Stimulated activated CD4-positive, alpha-beta T cell treated with anti-CD3 and anti-CD28 coated beads, Interleukin-15, amount 100 ng/mL, for 48 hours (primary cell): ENCODE results near the gene CHCT1.

Source experiments
- DNase-seq, 2 donors: peaks; one replicate each; pipeline ENCODE4 v3.0.0-alpha.2; 2020; ENCODE audit warnings: low read depth in 2 of 2

The CHCT1 gene

DNA sequence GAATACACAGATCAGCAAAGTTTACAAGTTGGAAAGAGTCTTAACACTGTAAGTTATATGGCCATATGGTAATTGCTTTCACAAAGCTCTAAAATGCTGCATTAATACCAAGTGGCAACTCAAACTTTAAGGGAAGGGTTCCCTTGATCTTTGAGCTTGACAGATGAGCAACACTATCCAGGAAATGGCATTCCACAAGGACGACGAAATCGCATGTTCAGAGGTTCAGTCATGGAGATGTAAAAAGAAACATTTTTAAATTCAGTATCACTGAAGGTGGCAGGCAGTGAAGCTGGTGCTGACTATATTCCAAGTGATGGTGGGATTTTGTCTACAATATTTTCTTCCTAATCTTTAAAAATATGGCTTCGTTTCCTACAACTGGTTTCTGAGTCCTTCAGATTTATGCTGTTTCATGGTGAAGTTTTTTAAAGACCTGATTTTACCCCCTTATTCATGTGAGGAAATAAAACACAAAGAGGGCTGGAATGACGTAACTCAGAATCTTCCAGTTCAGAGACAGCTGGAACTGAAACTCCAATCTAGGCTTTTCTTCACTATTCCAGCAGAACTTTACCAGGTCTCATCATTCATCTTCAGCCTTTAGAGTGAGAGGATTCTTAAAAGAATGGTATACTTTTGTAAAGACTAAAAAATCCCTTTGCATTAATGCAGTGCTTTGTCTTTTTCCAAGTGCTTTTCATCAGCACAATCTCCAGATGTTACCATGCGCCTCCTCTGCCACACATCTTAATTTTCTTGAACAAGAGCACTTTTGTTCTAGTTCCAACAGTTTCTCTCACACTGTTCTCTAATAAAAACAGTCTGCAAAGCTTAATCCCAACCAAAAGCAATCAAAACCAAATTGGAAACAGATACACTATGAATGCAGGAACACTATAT is 20.2 kb downstream of the CHCT1 start:
- DNase-seq = no peak

DNA sequence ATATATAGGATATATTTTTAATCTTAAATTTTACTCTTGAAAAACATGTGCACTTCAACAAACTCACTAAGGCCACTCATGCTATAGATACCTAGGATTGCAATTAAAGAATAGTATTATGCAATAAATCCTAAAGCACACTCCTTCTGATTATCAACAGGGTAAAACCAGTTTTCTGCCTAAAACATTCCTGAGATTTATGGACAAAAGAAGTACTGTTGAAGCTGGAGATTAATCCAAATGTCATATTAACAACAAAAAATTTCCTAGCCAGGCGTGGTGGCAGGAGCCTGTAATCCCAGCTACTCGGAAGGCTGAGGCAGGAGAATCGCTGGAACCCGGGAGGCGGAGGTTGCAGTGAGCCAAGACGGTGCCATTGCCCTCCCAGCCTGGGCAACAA is 21.4 kb downstream of the CHCT1 start:
- DNase-seq = no peak

DNA sequence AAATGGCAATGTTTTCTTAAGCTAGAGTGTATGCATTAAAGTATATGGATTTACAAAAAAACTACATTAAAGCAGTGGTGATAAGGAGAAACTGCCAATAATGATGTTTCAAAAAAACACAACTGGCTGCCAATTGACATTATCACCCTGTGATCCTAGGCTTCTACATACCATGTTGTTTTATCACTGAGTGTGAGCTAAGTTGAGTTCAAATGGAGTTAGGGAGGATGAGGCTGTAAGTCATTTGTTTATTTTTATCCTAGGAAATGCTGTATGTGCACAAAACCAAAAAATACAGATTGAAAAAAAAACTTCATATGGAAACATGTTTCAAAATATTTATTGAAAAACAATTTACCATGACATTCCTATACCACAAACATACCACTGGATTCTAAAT is 22.9 kb downstream of the CHCT1 start:
- no peak for DNase-seq

DNA sequence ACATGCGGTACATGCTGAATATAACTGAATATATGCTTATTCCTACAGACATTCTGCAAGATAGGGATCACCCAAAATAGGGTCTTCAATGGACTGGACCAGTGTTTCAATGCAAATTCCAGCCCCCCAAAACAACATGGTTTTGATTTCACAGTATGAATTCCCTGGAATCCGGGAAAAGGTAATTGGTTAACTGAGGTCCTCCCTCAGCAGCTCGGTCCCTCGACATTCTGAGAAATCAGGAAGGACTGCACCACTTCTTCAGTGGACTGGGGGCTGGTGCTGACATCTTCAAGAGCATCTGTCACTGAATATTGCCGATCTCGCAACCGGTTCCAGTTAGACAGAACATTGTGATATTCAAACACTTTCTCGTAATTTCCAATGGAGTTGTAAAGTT is 25.1 kb downstream of the CHCT1 start:
- no peak for DNase-seq

DNA sequence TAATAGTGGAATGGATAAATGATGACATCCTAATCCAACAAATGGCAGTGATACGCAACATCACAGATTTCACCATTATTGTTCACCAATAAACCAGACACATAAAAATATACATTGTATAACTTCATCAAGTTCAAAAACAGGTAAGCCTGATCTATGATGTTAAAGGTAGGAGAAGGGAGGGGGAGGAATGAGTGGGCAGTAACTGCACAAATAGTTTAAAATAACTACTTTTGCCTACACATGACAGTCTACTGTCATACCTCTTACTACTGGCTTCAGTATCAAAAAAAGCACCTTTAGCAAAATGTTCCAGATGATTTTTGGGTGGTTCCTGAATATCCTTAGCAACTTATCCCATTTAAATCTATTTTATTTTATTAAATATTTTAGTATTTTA is 28.8 kb downstream of the CHCT1 start:
- DNase-seq = no peak

DNA sequence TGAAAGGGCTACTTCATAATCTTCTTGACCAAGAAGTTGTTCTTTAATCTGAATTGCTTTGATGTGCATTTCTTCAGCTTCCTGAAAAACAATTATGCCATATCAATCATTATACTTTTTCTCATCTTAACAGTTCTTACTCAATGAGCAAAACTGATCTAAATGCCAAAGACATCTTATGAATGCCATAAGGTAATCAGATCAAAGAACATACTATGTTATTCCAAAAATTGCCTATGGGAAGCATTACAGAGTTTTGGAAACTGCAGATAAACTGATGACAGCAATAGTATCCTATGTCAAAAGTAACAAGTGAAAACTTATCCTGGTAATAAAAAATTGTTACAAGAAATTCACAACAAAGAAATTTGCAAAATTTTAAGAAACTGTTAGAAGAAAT is 29.7 kb downstream of the CHCT1 start:
- DNase-seq = no peak

DNA sequence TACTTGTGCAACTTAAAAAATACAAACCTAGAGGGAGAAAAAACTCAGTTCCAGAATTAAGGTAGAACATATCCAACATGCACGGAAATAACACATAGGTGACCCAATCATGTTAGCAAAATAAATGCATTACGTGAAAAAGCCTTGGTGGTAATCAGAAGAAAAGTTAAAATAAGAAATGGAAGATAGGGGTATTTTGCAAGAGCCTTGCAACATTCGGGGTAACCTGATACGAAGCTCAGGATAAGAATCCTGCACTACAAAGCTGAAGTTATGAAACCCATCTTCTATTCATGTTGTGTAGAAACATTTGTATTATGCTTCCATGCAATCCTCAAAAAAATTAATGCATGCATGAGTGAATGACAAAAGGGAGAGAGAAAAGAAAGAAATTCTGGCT is 33.1 kb downstream of the CHCT1 start:
- DNase-seq = no peak

DNA sequence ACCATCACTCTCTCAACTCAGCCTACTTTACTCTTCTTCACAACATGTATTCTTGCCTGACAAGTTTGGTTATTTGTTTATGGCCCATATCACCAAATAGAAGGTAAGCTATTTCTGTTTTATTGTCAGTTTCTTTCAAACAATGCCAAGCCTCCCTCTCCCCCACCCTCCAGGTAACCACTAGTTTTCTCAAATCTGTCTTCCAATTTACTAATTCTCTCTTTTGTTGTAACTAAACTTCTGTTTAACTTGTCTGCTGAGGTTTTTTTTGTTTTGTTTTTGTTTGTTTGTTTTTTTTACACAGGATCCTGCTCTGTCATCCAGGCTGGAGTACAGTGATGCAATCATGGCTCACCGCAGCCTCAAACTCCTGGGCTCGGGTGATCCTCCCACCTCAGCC is 34.9 kb downstream of the CHCT1 start:
- no peak for DNase-seq

DNA sequence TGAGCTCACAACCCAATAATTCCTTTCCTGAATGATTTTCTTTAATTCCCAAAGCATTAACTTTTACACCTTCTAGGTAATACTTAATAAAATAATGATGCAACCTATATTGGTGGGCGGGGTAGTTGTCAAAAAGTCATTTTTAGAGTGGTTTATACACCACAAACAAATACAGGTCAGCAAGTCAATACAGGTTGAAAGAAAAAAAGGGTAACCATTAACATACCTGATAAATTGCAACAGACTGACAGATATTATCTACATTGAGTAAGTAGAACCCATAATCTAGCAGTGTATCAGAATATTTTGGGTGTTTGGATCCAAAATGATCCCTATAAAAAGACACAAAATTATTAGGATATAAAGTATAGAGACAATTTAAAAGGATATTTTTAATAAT is 39.3 kb downstream of the CHCT1 start:
- DNase-seq = no peak

DNA sequence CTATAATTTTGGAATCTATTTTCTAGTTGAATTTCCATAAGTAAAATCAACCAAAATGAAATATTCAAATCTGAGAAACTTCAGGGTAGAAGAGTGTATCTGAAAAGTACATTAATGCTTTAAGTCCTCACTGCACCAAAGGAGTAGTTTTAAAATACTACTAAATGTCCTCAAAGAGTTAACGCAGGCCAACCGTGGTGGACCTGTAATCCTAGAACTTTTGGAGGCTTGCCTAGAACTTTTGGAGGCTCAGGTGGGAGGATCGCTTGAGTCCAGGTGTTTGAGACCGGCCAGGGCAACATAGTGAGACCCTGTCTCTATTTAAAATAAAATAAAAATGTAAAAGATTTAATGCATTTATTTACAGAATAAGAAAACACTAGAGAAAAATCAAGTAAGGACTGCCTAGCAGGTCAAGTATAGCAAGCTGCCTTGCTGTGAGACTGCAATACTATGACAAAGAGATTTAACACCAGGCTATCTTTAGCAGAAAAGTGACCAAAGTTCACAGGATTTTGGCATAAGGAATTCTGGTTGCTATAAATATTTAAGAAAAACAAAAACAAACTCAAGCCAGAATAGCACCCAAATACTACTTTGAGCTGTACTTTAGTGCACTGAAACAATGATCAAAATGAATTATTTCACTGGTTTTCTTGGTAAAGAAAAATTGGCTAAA is 41.0 kb downstream of the CHCT1 start:
- no peak for DNase-seq

DNA sequence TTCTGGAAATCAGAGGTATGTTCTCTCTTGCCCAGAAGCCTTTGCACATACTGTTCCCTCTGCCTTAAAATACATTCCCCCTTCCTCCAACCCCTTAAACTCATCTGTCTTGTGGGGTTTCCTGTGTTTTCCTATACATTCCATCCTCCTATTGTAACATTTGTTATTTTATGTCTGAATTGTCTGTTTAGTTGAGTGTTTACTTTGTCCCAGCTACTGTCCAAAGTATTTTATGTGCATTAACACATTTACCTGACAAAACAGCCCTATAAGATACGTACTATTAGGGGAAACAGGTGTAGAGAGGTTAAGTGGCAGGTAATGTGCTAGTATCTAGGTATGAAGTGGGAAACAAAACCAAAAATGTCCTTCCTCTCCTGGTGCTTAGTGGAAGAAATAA is 42.1 kb downstream of the CHCT1 start:
- no peak for DNase-seq

DNA sequence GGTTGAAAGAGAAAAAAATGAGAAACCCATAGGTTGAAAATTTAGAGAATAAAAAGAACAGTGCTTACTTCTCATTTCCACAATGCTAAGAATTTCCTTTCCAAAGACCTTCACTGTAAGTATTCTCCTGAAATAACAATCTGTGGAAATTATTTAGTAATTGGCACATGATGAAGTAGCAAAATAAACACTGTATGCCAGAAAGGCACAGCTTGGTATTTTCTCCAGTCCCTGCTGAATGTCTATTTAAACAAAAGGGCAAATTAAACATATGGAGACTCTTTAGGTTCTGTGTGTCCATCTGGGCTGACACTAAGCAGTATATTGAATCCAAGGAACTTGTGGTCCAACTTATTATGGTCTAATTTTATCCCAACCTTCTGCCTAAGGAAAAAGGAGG is 46.1 kb downstream of the CHCT1 start:
- DNase-seq = no peak

DNA sequence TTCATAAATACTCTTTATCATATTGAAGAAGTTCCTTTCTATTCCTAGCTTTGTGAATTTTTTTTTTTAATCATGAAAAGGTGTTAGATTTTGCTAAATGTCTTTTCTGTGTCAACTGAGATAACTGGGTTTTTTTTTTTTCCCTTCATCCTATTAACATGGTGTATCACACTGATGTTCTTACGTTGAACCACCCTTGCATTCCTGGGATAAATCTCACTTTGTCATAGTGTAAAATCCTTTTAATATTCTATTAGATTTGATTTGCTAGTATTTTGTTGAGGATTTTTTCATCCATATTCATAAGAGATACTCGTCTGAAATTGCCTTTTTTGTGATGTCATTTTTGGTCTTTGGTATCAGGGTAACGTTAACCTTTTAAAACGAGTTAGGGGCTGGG is 49.2 kb downstream of the CHCT1 start:
- no peak for DNase-seq

DNA sequence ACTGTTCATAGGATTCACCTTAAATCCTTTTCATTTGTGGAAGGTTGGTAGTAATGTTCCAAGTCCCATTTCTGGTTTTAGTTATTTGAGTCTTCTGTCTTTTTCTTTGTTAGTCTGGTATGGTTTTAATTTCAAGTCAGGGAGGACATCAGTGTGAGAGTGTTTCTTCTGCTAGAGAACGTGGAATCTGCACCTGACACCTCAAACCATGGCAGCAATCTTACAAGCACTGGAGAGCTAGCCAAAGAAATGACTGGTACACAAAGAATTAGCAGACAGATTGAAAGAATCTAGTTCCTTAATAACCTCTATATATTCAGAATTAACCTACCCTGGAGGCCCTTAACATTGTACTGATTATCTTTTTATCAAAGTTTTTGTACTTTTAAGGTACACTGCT is 50.2 kb downstream of the CHCT1 start:
- DNase-seq = no peak

DNA sequence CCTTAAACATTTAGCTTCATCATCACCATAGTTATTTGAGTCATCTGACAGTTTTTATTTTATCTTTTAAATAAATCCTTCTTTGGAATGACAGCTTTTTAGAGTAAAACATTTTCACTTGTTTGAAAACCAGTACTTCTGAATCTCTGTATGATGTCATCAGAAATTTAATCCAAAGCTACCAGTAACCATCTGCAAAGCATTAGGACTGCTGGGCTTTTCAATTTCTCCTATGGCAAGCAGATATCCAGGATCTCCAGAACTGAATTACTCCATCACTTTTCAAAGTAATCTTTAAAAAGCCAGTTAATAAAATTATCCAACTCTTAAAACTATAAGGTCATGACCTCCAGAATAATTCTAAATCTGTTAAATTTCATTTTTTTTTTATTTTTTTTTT is 51.5 kb downstream of the CHCT1 start:
- no peak for DNase-seq
